A673 (cell line): Measurements from ENCODE around the gene ARSA. TPM values are rescaled to one million over a fixed set of nuclear protein-coding genes. Genes with fewer than 3 reads are reported as not detected.

Experiments used
- BruUV-seq: library from RNA; stranded (reverse); fragments of 400-500 nt; replicated peaks from 2 replicates; lab custom pipeline; 2021; lab: Mats Ljungman, UMichigan
- CTCF ChIA-PET: fragments of 300-600 bp; sonication (Branson Sonifier 250); formaldehyde crosslinking; loops from one replicate; lab custom pipeline; 2022; ENCODE audit warnings: antibody characterized with exemption; lab: Charles Lee
- POLR2A ChIA-PET: fragments of 300-600 bp; sonication (Branson Sonifier 250); formaldehyde crosslinking; loops from one replicate; lab custom pipeline; 2022; ENCODE audit warnings: antibody characterized with exemption; ENCODE audit not compliant: low non-redundant PET; lab: Charles Lee
- DNase-seq: peaks from one replicate; pipeline ENCODE4 v3.0.0-alpha.2; 2015; ENCODE audit warnings: low spot score
- H3K27ac ChIP-seq: fragments of 200-600 bp; sonication (generic); 2 replicates; pipeline ENCODE4 v1.5.1; 2016; ENCODE audit warnings: mixed run types, low read depth, mild to moderate bottlenecking, mixed read lengths, antibody characterized with exemption, low read length; ENCODE audit not compliant: poor library complexity, severe bottlenecking
- H3K27me3 ChIP-seq: fragments of 200-600 bp; sonication (generic); replicated peaks from 2 replicates; pipeline ENCODE4 v1.6.1; 2017; ENCODE audit warnings: mixed run types, low read depth, mild to moderate bottlenecking, mixed read lengths, antibody characterized with exemption, low read length; ENCODE audit not compliant: insufficient read depth, poor library complexity
- H3K36me3 ChIP-seq: fragments of 200-600 bp; sonication (generic); 2 replicates; pipeline ENCODE4 v1.6.1; 2016; ENCODE audit warnings: mixed run types, mild to moderate bottlenecking, mixed read lengths, antibody characterized with exemption, low read length; ENCODE audit not compliant: insufficient read depth, poor library complexity, severe bottlenecking
- H3K4me1 ChIP-seq: fragments of 200-600 bp; sonication (generic); 2 replicates; pipeline ENCODE4 v1.6.1; 2017; ENCODE audit warnings: mixed run types, mild to moderate bottlenecking, mixed read lengths, antibody characterized with exemption, low read length; ENCODE audit not compliant: insufficient read depth, poor library complexity, severe bottlenecking
- H3K4me3 ChIP-seq: fragments of 200-600 bp; sonication (generic); 2 replicates; pipeline ENCODE4 v1.5.1; 2016; ENCODE audit warnings: low read depth, mixed run types, mild to moderate bottlenecking, mixed read lengths, low read length; ENCODE audit not compliant: poor library complexity, severe bottlenecking
- H3K9me3 ChIP-seq: fragments of 200-600 bp; sonication (generic); 2 replicates; pipeline ENCODE4 v1.6.1; 2016; ENCODE audit warnings: mixed run types, low read depth, mild to moderate bottlenecking, mixed read lengths, antibody characterized with exemption, low read length; ENCODE audit not compliant: poor library complexity, severe bottlenecking
- EZH2 ChIP-seq: fragments of 200-600 bp; sonication (generic); IDR thresholded peaks from 2 replicates; pipeline ENCODE4 v1.6.1; 2017; ENCODE audit warnings: borderline replicate concordance, low read depth, mild to moderate bottlenecking, mixed read lengths, antibody characterized with exemption, low read length; ENCODE audit not compliant: poor library complexity, severe bottlenecking
- intact Hi-C: fragments of 100-400 bp; cut with micrococcal nuclease; formaldehyde crosslinking; loops from one replicate; pipeline ENCODE4 v1.10.0; 2022; ENCODE audit not compliant: unreplicated experiment
- total RNA-seq: library from RNA; stranded (reverse); gene quantifications from 2 replicates; pipeline ENCODE4 v1.2.3, GENCODE V29; 2021
- TF ChIP-seq, protein P1 (sequence below): fragments of 300-800, 200-600 bp; sonication (generic); conservative IDR thresholded peaks from 2 replicates; pipeline ENCODE4 v1.5.1; 2017; ENCODE audit warnings: low read depth, mild to moderate bottlenecking, antibody characterized with exemption, low read length, moderate library complexity, mixed read lengths

ARSA gene
- total RNA-seq, 1 experiment from 2014 or later: 15.6 TPM

DNA sequence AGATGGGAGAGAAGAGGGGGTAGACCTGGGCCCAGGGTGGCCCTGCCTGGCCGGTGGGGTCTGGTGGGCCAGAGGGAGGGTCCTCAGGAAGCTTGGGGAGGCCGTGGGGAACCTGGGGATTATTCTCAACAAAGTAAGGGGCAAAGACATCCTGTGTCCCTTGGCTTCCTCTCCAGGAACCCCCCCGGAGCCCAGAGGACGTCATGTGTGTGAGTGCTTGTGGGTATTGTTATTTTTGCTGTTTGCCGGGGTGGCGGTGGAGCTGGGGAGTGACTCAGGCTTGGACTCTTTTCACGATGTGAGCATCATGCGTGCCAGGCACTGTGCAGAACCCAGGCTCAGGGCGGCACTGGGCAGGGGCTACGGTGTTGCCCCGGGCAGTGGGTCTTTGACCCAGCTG, 43.7 kb upstream of the ARSA start:
- Histone ChIP-seq H3K9me3 (no peaks in the 10 kb centered on the region), H3K27me3 (peaks cover 12% of the 10 kb centered on the region), H3K4me1 (peaks cover 5% of the 10 kb centered on the region), H3K4me3 (no peak overlapping the region), H3K27ac (no peak overlapping the region), H3K36me3 (no peaks in the 10 kb centered on the region)
- BruUV-seq: no TSS peak
- no peak for DNase-seq
- ChIA-PET POLR2A (no interaction called here), CTCF (no interaction called here)
- intact Hi-C loops: no loop called here
- TF ChIP-seq EZH2: no peak
- TF ChIP-seq, protein P1, sequence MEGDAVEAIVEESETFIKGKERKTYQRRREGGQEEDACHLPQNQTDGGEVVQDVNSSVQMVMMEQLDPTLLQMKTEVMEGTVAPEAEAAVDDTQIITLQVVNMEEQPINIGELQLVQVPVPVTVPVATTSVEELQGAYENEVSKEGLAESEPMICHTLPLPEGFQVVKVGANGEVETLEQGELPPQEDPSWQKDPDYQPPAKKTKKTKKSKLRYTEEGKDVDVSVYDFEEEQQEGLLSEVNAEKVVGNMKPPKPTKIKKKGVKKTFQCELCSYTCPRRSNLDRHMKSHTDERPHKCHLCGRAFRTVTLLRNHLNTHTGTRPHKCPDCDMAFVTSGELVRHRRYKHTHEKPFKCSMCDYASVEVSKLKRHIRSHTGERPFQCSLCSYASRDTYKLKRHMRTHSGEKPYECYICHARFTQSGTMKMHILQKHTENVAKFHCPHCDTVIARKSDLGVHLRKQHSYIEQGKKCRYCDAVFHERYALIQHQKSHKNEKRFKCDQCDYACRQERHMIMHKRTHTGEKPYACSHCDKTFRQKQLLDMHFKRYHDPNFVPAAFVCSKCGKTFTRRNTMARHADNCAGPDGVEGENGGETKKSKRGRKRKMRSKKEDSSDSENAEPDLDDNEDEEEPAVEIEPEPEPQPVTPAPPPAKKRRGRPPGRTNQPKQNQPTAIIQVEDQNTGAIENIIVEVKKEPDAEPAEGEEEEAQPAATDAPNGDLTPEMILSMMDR: no peak

DNA sequence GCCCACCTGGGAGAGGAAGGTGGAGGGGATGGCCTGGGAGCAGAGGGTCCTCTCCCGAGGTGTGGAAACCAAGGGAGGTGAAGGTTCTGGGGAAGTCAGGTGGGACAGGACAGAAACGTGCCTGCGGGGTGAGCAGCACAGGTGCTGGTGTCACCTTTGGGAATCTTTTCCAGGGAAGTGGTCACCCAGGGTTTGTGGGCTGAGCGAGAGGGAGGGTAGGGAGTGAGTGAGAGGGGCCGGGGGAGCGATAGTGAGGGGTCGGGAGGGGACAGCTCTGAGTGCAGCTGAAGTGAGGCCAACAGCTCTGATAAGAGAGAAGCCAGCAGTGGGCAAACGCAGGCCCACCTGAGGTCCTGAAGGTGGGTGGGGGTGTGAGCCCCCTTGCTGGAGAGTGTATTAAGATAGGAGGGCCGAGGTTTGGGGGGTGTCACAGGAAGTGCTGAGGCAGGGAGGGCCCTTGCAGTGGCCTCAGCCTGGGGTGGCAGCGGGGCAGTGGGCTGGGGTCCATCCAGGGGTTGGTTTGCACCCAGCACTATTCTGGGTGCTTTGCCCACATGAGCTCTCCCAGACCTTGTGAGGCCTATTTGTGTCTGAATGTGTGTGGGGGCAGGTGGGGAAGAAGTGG, 43.1 kb upstream of the ARSA start:
- no peak for DNase-seq
- Histone ChIP-seq H3K27ac (no peak overlapping the region), H3K4me3 (no peak overlapping the region), H3K36me3 (no peaks in the 10 kb centered on the region), H3K27me3 (peaks cover 12% of the 10 kb centered on the region), H3K4me1 (peaks cover 5% of the 10 kb centered on the region), H3K9me3 (no peaks in the 10 kb centered on the region)
- no TSS peak for BruUV-seq
- ChIA-PET POLR2A (no interaction called here), CTCF (interaction anchor here (0.7 kb wide), 1 partner anchor 30 kb away, joined by 3 read pairs; no protein-coding TSS in a partner anchor)
- TF ChIP-seq, protein P1: no peak
- TF ChIP-seq EZH2: no peak
- intact Hi-C loops: no loop called here

GRCh38 chr22:50670513-50670912, 42.6 kb upstream of the ARSA start:
- CTCF ChIA-PET: interaction anchor here (0.7 kb wide), 1 partner anchor 30 kb away, joined by 3 read pairs; no protein-coding TSS in a partner anchor
- intact Hi-C loops: no loop called here
- Histone ChIP-seq H3K36me3 (no peaks in the 10 kb centered on the region), H3K27me3 (peaks cover 12% of the 10 kb centered on the region), H3K27ac (no peak overlapping the region), H3K9me3 (no peaks in the 10 kb centered on the region), H3K4me1 (peaks cover 5% of the 10 kb centered on the region), H3K4me3 (no peak overlapping the region)
- no TSS peak for BruUV-seq
- no peak for TF ChIP-seq EZH2
- no peak for DNase-seq
- POLR2A ChIA-PET: no interaction called here

GRCh38 chr22:50665738-50666137, 37.8 kb upstream of the ARSA start:
- POLR2A ChIA-PET: no interaction called here
- CTCF ChIA-PET: no interaction called here

More at GRCh38 chr22:50665738-50666137, 37.8 kb upstream of the ARSA start:
- Histone ChIP-seq H3K27ac (no peak overlapping the region), H3K36me3 (no peaks in the 10 kb centered on the region), H3K4me3 (no peak overlapping the region), H3K4me1 (no peaks in the 10 kb centered on the region), H3K27me3 (peaks cover 8% of the 10 kb centered on the region), H3K9me3 (no peaks in the 10 kb centered on the region)
- TF ChIP-seq EZH2: no peak
- TF ChIP-seq, protein P1: no peak
- intact Hi-C loops: no loop called here
- no TSS peak for BruUV-seq
- no peak for DNase-seq
